ENCODE results near the gene HS3ST4.

HS3ST4 gene

GRCh38 chr16:26128296-26128695 lies 436.5 kb downstream of the HS3ST4 start:
- no peak for DNase-seq

- DNase-seq: no peak
Measured at GRCh38 chr16:26129997-26130396, 438.2 kb downstream of the HS3ST4 start.

GRCh38 chr16:26133416-26134093 lies 441.8 kb downstream of the HS3ST4 start:
- no peak for DNase-seq

- DNase-seq: no peak
Measured at GRCh38 chr16:26134588-26134987, 442.8 kb downstream of the HS3ST4 start.

- DNase-seq: no peak
Measured at GRCh38 chr16:26137956-26138355, 446.2 kb downstream of the HS3ST4 start.

- DNase-seq: no peak
Measured at GRCh38 chr16:26139091-26139490, 447.3 kb downstream of the HS3ST4 start.

GRCh38 chr16:26139884-26140283 lies 448.1 kb downstream of the HS3ST4 start:
- no peak for DNase-seq

- DNase-seq: no peak
Measured at GRCh38 chr16:26149364-26150190, 457.8 kb downstream of the HS3ST4 start.

- DNase-seq: no peak
Measured at GRCh38 chr16:26155221-26155620, 463.5 kb downstream of the HS3ST4 start.

- no peak for DNase-seq
Measured at GRCh38 chr16:26157319-26157718, 465.6 kb downstream of the HS3ST4 start.

- DNase-seq: no peak
Measured at GRCh38 chr16:26158142-26158759, 466.5 kb downstream of the HS3ST4 start.

- no peak for DNase-seq
Measured at GRCh38 chr16:26161461-26162180, 469.9 kb downstream of the HS3ST4 start.

- DNase-seq: no peak
Measured at GRCh38 chr16:26169473-26169872, 477.7 kb downstream of the HS3ST4 start.

- DNase-seq: no peak
Measured at GRCh38 chr16:26175944-26176343, 484.2 kb downstream of the HS3ST4 start.

- no peak for DNase-seq
Measured at GRCh38 chr16:26177438-26177837, 485.7 kb downstream of the HS3ST4 start.

GRCh38 chr16:26178298-26178697 lies 486.5 kb downstream of the HS3ST4 start:
- no peak for DNase-seq

- no peak for DNase-seq
Measured at GRCh38 chr16:26186091-26186615, 494.4 kb downstream of the HS3ST4 start.

Data from activated gamma-delta T cell treated with Interleukin-2 at 50 U/mL for 16 hours (primary cell).